Measurements from ENCODE around the gene CAPSL.
"Not testable (repeated sequence)": the region's sequence is repeated elsewhere in the genome, so short reads cannot be mapped to it uniquely, and the experiment has no call there.

The CAPSL gene

DNA sequence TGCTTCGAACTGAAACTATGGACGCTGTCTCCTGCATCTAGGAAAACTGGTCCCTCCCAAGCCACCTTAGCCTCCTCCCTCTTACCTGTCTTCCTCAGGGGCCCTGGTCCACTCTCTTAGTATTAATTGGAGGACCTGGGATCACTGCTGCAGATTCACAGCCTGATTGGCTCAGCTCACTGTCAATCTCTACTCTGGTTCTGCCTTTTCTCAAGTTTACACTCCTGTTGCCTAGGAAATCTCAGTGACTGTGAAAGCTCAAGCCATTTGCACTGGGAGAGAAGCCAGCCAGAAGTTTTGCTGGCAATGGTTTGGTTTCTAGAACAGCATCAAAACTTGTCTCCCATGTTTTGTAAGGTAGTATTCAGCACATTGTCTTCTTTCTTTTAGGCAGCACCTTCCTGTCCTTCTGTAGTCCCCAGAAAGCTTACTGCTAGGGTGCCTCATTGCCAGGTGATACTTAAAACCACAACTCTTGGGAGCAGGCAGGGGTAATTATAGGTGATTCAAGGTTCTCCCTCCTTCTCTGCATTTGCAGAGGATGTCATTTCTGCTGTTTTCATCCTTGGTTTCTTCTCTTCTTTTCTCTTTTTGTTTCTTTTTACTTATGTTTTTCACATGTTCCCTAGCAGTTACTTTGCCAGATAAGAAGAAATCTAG is at the start of gene CAPSL:
Gene CAPSL, minus strand, starts transcription at position 55 of the 660 bp plus-strand sequence. CDS start 17,502 bp downstream, outside the sequence.
- DNase-seq: no peak

GRCh38 chr5:35987776-35988175 is 49.4 kb upstream of the CAPSL start:
- DNase-seq: no peak

GRCh38 chr5:35979715-35980114 is 41.3 kb upstream of the CAPSL start:
- no peak for DNase-seq

- not testable (repeated sequence) for DNase-seq
Observed at GRCh38 chr5:35976859-35977258, 38.4 kb upstream of the CAPSL start.

DNA sequence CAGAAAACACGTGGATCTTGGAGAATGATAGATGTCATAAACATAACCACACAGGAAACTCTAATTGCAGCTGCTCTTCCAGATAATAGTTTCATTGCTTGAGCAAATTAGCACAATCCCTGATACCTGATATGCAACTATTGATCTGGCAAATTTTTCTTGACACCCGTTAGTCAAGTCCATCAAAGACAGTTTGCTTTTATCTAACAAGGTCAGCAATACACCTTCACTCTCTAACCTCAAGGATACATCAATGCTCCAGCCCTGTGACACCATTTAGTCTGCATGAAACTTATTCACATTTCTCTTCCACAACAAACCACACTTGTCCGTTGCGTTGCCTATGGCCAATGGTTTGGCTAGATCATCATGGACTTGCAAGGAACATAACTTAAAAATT is 36.1 kb upstream of the CAPSL start:
- no peak for DNase-seq

- DNase-seq: no peak
Observed at GRCh38 chr5:35971878-35972210, 33.4 kb upstream of the CAPSL start.

- no peak for DNase-seq
Observed at GRCh38 chr5:35971186-35971877, 32.9 kb upstream of the CAPSL start.

DNA sequence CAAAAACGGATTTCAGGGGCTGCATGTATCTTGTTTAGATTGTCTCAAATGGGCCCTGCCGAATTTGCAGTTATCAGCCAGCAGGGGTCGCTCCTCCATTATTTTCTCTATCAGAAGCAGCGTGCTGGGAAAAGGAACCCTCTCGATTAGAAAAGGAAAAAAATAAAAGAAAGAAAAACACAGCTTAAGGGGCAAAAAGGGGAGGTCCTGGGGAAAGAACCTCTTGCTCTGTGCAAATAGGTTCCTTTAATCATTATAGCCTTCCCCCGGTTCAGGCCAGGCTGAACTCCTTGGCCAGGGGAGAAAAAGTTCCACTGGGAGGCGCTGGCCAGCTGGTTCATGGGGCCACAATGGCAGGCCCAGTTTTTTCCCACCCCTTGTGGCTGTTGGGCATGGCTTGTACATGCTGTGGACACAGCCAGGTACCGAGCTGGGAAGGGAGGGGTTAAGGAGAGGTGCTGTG is 25.0 kb upstream of the CAPSL start:
- no peak for DNase-seq

GRCh38 chr5:35960328-35960727 is 21.9 kb upstream of the CAPSL start:
- DNase-seq: no peak

DNA sequence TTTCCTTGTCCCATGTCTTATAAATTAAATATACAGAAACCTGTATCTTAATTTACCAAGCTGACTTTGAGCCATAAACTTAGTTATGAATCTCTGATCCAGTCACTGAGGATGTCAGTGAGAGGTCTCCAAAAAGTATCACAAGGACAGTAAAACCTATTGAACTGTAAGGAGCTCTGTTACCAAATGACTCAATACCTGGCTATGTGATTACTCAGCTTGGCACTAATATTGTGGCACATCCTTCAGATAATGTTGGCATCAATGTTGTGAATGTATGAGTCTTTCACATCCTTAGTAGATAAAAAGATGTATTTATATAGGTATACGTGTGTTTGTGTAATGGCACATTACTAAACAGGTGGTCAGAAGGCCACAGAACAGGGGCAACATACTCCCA is 18.0 kb upstream of the CAPSL start:
- no peak for DNase-seq

DNA sequence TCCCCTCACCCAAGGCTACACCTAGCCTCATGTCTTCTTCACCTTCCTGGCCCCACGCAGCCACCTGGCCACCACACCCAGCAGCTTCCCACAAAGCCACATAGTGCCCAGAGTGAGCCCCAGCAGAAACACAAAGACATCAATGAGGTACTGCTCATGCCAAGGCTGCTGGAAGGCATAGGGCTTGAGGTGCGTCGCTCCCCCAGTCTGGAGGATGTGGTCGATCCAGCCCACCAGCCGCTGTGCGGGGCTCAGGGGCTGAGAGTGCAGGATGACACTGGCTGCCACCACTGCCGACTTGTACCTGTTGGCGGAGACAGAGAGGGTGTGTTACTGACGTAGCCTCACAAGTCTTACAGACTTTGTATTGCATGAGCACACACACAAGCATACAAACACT is 15.8 kb upstream of the CAPSL start:
- DNase-seq: no peak

GRCh38 chr5:35947085-35947484 is 8.7 kb upstream of the CAPSL start:
- no peak for DNase-seq

GRCh38 chr5:35939639-35940038 is 1.2 kb upstream of the CAPSL start:
- no peak for DNase-seq

DNA sequence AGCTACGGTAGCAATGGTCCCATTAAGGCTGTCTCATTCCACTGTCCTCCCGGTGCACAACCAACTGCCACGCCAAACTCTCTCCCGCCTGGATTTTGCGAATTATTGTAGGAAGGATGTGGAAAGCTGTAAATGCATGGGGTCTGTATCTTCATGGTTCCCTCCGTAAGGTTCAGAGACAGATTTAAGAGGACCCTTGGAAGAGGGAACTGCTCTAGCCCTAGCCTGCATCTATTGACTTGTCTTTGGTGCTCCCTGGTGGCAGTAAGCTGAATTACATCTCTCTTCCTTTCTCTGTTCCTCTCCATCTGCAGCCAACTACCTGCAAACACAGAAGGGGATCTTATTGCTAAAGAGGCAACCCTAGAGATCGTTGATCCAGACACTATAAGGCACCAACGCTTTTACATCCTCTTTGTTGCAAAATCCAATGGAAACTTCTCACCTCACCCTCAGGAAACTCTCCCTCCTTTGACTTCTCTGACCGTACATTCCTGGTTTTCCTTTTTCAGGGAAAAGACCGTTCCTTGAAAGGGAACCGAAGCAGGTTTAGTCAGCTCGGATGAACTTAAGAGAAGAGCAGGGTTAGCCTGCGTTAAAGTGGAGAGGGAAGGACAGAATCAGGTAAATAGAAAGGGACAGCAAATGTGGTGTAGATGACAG is 11.9 kb downstream of the CAPSL start:
- DNase-seq: peak; percentile 6 to 44

DNA sequence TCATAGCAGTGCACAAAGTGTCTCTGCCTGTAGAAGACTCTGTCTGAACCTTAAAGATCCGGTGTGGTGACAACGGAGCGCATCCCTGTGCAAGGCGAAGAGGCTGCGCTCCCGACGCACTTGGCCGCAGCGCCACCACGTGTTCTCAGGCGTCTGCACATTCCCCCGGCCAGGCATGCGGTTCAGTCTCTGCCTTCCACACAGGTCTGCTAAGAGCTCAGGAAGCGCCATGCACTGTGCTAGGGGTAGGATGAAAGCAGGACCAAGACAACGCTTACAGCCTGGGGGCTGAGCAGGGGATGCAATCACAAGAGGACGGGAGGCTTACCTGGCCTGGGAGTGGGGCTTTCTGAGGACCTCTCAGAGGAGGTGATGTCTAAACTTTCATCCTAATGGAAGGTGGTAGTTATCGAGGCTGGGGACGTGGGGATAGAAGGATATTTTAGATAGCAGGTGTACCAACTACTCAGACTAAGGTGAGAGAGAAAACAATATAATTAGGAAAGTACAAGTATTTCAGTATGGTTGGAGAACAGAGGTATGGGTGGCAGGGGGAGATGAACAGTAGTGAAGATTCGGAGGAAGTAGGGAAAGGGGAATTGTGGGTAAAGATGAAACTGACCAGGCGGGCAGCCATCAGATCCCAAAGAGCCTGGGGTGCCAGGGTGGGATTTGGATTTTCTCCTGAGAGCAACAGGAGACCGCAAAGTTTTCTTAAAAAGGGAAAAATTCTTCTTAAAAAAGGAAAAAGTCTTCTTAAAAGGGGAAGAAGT is 13.3 kb downstream of the CAPSL start:
- DNase-seq: peak; percentile 35 to 62

DNA sequence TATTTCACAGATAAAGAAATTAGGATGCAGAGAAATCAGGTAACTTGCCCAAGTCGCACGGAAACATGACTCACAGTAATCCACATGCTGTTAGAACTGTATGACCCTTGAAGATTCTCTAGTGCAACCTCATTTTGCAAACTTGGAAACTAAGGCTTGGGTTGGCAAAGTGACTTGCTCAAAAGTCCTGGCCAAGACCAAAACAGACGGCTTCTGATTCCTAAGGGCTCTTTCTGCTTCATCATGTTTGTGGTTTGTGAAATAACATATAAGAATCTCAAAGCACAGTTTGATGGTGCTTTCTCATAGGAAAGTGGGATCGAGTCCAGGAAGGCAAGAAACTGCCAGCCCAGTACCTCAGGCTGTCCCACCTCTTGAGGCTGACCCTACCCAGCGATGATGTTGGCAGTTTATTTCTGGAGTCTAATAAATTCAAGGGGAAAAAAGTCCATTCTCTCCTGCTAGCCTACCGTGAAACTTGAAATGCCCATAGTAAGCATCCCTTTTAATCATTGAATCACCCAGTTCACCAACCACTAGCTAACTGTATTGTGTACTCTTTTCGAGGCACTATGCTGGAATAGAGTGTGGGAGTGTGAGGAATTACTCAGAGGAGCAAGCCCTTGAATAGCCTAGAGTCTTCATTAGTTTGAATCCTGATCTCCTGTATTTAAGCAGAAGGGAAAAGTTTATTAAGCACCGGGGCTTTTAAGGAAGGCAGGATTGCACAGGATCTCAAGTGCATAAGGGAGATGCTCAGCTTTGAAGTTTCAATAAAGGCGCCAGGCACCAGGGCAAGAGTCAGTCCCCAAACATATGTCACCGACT is 14.1 kb downstream of the CAPSL start:
- DNase-seq: no peak

DNA sequence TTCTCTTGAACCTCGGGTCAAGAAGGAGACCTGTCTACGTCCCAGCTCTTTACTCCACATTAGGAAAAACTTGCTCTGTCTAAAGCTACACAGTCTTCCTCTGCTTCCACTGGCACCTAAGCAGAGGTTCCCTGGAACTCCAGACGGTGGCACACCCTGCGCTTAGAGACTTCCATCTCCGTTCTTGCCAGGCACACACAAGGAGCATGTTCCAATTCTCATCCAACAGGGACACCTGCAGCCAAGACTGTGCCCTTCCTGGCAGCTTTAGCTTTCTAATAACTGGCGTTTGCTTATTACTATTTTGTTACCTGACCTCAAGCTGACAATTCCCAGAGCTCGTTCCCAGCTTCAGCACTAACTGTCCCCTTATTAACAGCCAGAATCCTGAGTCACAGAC is 16.0 kb downstream of the CAPSL start:
- DNase-seq: no peak

- DNase-seq: no peak
Observed at GRCh38 chr5:35921930-35922329, 16.5 kb downstream of the CAPSL start.

GRCh38 chr5:35920890-35921289 is 17.5 kb downstream of the CAPSL start:
- no peak for DNase-seq

- no peak for DNase-seq
Observed at GRCh38 chr5:35919191-35919590, 19.2 kb downstream of the CAPSL start.

DNA sequence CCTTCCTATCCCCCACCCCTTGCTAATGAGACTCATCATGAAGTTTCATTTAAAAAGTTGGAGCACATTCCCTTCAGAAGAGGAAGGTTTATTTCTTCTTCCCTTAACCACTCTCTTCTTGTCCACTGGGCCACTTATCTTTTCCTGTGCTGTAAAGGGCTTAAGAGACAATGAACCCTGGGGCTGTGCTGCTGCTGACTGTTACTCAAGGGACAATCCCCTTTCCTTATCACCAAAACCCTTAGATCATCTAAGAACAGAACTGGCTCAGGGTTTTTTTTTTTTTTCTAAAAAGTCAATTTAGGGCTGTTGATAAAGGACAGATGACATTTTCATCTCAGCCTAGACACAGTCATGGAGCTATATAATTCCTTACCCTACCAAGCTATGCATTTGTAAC is 29.6 kb downstream of the CAPSL start:
- no peak for DNase-seq

DNA sequence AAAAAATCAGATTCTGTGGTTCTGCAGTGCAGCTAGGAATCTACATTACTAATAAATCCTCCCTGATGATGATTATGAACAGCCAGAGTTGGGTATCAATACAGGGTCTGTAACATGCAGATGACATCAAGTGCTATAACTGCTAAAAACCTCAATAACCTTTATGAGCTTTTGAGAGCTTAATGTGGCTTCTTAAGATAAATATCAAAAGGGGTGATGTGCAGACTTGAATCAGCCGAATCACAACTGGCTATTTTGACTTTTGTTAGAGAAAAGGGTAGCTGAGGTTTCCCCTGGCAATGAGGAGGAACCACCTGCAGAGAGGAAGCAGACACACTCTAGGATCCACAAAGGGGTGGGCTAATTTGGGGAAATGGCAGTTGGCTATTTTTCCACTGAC is 30.2 kb downstream of the CAPSL start:
- DNase-seq: peak in 1 of 2 donors; percentile 76
